GM12891 (cell line): Measurements from ENCODE around the gene ASTN2.

Experiments used
- POLR2A ChIP-seq: IDR thresholded peaks from 2 replicates; pipeline ENCODE4 v1.6.1; 2011; ENCODE audit warnings: low read depth, low read length, control low read depth
- POLR2AphosphoS5 ChIP-seq: IDR thresholded peaks from 2 replicates; pipeline ENCODE4 v1.6.1; 2011; ENCODE audit warnings: low read depth, low read length, control low read depth
- SPI1 ChIP-seq: IDR thresholded peaks from 2 replicates; pipeline ENCODE4 v1.6.1; 2011; ENCODE audit warnings: low read depth, low read length, control low read depth
- TAF1 ChIP-seq: IDR thresholded peaks from 2 replicates; pipeline ENCODE4 v1.6.1; 2011; ENCODE audit warnings: low read depth, low read length, control low read depth

- no peak for TF ChIP-seq POLR2A
- TF ChIP-seq TAF1 = no peak
- no peak for TF ChIP-seq POLR2AphosphoS5
- TF ChIP-seq SPI1 = no peak
Observed at GRCh38 chr9:116639251-116639741, 775.6 kb downstream of the ASTN2 start.
